ENCODE data around the gene SPTY2D1.
A peak's percentile ranks its signal among the peaks of the same experiment; 100 is the strongest.
"Not testable (repeated sequence)": the region's sequence is repeated elsewhere in the genome, so short reads cannot be mapped to it uniquely, and the experiment has no call there.

SPTY2D1 gene

DNA sequence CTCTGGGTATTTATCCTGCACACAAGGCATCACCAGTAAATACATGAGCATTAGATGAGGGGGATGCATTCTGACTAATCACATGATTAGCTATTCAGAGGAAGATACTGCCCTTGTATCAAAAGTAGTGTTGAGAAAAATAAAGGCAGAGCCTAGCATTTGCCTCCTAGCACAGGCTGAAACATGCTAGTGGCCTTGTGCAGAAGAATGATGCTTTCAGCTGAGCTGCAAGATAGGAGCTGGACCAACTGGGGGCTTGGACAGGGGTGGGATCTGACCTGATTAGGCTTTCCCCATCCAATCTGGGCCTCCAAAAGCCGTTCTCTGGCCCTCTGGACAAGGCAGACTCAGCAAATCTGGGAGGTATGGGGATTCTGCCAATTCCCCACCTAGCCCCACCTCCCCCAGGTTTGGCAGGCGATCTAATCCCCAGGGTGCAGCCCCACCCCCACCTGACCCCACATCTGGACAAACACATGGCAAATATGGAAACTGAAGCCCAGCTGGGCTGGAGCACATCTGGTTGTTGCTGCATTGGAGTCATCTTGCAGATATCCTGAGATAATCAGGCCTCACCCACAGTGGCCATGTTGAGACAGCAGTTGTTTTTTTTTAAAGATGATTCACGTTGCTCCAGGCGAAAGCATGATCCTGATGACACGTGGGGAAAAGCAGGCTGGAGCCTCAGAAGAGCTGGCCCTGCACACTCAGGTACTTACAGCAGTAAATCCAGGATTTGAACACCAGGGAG lies 39.0 kb downstream of the SPTY2D1 start:
- H3K27me3 ChIP-seq (ENCODE audit: insufficient read depth, insufficient read length) = no peaks in the 10 kb centered on the region
- no peaks in the 10 kb centered on the region for H3K4me1 ChIP-seq (ENCODE audit: insufficient read depth, insufficient read length)
- no peak overlapping the region for H3K4me3 ChIP-seq (ENCODE audit: insufficient read length, low read depth)
- peaks cover 20% of the 10 kb centered on the region for H3K36me3 ChIP-seq (ENCODE audit: insufficient read depth, insufficient read length, low read length)
- no peak for DNase-seq (ENCODE audit: low read depth, low spot score)
- TF ChIP-seq YY1 (IDR thresholded peaks at IDR 0.05; ENCODE audit: insufficient read depth, insufficient read length) = no peak
- TF ChIP-seq ZNF274 (IDR thresholded peaks at IDR 0.05; ENCODE audit: low read depth, low read length) = no peak
- TF ChIP-seq SUZ12 (IDR thresholded peaks at IDR 0.05; ENCODE audit: extremely low read depth, insufficient read depth, insufficient read length) = no peak
- no peak overlapping the region for H3K9ac ChIP-seq (ENCODE audit: insufficient read length, low read depth)
- no peaks in the 10 kb centered on the region for H3K9me3 ChIP-seq (ENCODE audit: insufficient read depth, low read length)

DNA sequence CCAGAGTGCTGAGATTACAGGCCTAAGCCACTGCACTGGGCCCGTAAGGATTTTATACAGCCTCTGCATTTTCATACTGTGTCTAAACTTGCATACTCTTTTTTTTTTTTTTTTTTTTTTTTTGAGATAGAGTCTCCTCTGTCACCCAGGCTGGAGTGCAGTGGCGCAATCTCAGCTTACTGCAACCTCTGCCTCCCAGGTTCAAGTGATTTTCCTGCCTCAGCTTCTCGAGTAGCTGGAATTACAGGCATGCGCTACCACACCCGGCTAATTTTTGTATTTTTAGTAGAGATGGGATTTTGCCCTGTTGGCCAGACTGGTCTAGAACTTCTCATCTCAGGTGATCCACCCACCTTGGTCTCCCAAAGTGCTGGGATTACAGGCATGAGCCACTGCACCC lies 40.1 kb downstream of the SPTY2D1 start:
- H3K9ac ChIP-seq (ENCODE audit: insufficient read length, low read depth); H3K27me3 ChIP-seq (ENCODE audit: insufficient read depth, insufficient read length); H3K4me1 ChIP-seq (ENCODE audit: insufficient read depth, insufficient read length); H3K4me3 ChIP-seq (ENCODE audit: insufficient read length, low read depth); H3K9me3 ChIP-seq (ENCODE audit: insufficient read depth, low read length); DNase-seq (ENCODE audit: low read depth, low spot score): not testable (repeated sequence)
- peaks cover 20% of the 10 kb centered on the region for H3K36me3 ChIP-seq (ENCODE audit: insufficient read depth, insufficient read length, low read length)

DNA sequence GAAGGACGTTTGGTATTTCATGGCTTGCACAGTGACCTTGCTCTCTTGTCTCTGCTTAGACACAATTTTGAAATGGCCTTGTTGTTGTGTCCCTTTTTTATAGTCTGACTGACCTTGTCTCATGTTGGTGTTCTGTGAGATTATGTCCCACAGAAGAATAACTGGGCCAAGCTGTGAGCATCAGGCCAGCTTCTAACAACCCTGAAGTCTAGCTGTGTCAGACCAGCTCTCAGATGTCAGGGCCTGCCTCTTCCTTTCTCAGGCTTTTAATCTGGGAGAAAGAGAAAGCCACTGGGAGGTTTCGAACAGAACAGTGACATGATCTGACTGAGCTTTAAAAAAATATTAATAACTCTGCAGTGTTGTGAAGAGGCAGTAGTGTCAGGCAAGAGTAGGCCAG lies 43.6 kb downstream of the SPTY2D1 start:
- no peak for TF ChIP-seq ZNF274 (IDR thresholded peaks at IDR 0.05; ENCODE audit: low read depth, low read length)
- no peak for TF ChIP-seq SUZ12 (IDR thresholded peaks at IDR 0.05; ENCODE audit: extremely low read depth, insufficient read depth, insufficient read length)
- no peak for TF ChIP-seq YY1 (IDR thresholded peaks at IDR 0.05; ENCODE audit: insufficient read depth, insufficient read length)
- Histone ChIP-seq H3K4me3 (ENCODE audit: insufficient read length, low read depth) (no peak overlapping the region), H3K27me3 (ENCODE audit: insufficient read depth, insufficient read length) (no peaks in the 10 kb centered on the region), H3K36me3 (ENCODE audit: insufficient read depth, insufficient read length, low read length) (peaks cover 7% of the 10 kb centered on the region), H3K9me3 (ENCODE audit: insufficient read depth, low read length) (no peaks in the 10 kb centered on the region), H3K4me1 (ENCODE audit: insufficient read depth, insufficient read length) (no peaks in the 10 kb centered on the region), H3K9ac (ENCODE audit: insufficient read length, low read depth) (no peak overlapping the region)
- no peak for DNase-seq (ENCODE audit: low read depth, low spot score)

DNA sequence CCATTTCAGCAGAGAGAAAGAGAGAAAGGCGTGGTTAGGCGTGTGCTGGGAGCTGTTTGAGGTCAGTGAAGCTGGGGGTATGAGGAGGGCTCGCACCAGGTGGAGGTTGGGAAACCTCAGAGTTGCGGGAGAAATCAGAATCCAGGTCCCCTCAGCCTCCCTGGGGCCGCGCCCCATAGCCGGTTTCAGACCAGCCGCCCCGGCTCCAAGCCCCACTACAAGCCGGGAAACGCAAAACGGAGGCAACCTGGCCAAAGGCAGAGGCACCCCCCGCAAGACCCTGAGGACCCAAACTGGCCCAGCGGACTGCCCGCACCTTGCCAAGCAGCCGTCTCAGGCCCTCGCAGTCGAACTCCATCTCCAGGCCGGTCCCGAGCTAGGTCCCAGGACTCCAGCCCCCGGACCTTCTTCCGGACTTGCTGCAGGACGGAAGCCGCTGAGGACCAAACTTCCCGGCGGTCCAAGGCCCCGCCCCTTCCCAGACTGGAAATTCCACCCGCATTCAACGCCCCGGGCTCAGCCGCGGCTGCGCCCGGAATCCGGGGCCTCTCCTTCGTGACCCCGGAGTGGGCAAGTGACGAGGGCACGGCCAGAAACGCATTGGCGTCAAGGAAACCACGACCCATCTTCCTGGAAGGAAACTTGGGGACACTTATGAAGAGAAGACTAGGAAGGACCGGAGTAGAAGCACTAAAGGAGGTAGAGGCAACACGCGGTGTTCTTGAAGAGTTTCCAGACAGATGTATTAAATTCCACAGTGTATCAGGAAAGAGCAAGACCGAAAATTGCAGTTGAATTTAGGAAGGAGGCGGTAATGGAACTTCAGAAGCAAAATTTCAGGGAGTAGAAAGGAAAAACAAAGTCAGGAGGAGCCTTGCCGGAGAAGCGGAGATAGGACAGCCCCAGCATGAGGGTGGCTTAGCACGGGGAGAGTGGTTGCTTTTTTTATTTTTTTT lies 45.6 kb downstream of the SPTY2D1 start, which contains the start of gene UEVLD:
TSS of gene UEVLD (minus strand) at position 438 of the 956 bp plus-strand sequence. CDS start at position 358, 80 bp downstream.
- H3K9ac ChIP-seq (ENCODE audit: insufficient read length, low read depth) = peak within 1 kb of the TSS; percentile 82
- no peaks in the 10 kb centered on the region for H3K27me3 ChIP-seq (ENCODE audit: insufficient read depth, insufficient read length)
- peak within 1 kb of the TSS; percentile 91 for H3K4me3 ChIP-seq (ENCODE audit: insufficient read length, low read depth)
- peak; percentile 66 for DNase-seq (ENCODE audit: low read depth, low spot score)
- H3K4me1 ChIP-seq (ENCODE audit: insufficient read depth, insufficient read length) = no peaks in the 10 kb centered on the region
- H3K9me3 ChIP-seq (ENCODE audit: insufficient read depth, low read length) = no peaks in the 10 kb centered on the region
- TF ChIP-seq ZNF274 (IDR thresholded peaks at IDR 0.05; ENCODE audit: low read depth, low read length) (no peak), SUZ12 (IDR thresholded peaks at IDR 0.05; ENCODE audit: extremely low read depth, insufficient read depth, insufficient read length) (no peak), YY1 (IDR thresholded peaks at IDR 0.05; ENCODE audit: insufficient read depth, insufficient read length) (no peak)
- H3K36me3 ChIP-seq (ENCODE audit: insufficient read depth, insufficient read length, low read length) = no peaks in the 10 kb centered on the region

DNA sequence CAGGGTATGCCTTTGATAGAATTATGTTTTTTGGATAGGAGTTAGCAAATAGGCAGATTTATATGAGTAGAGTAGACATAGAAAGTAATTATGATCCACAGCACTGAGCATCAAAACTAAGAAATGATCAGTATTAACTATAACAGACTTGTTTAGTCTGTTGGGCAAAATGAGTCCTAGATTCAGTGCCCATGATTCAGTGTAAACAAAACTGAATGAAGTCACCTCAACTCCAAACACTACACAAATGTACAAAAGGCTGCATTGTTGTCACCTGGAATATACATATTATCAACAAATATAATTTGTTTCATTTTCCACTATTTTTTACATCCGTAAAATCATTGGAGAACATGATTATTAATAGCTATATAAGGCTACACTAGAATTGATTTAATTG lies 52.3 kb downstream of the SPTY2D1 start:
- no peaks in the 10 kb centered on the region for H3K4me1 ChIP-seq (ENCODE audit: insufficient read depth, insufficient read length)
- TF ChIP-seq SUZ12 (IDR thresholded peaks at IDR 0.05; ENCODE audit: extremely low read depth, insufficient read depth, insufficient read length) (no peak), YY1 (IDR thresholded peaks at IDR 0.05; ENCODE audit: insufficient read depth, insufficient read length) (no peak), ZNF274 (IDR thresholded peaks at IDR 0.05; ENCODE audit: low read depth, low read length) (no peak)
- no peaks in the 10 kb centered on the region for H3K9me3 ChIP-seq (ENCODE audit: insufficient read depth, low read length)
- H3K4me3 ChIP-seq (ENCODE audit: insufficient read length, low read depth) = no peak overlapping the region
- H3K27me3 ChIP-seq (ENCODE audit: insufficient read depth, insufficient read length) = no peaks in the 10 kb centered on the region
- no peak for DNase-seq (ENCODE audit: low read depth, low spot score)
- no peak overlapping the region for H3K9ac ChIP-seq (ENCODE audit: insufficient read length, low read depth)
- H3K36me3 ChIP-seq (ENCODE audit: insufficient read depth, insufficient read length, low read length) = peaks cover 8% of the 10 kb centered on the region

DNA sequence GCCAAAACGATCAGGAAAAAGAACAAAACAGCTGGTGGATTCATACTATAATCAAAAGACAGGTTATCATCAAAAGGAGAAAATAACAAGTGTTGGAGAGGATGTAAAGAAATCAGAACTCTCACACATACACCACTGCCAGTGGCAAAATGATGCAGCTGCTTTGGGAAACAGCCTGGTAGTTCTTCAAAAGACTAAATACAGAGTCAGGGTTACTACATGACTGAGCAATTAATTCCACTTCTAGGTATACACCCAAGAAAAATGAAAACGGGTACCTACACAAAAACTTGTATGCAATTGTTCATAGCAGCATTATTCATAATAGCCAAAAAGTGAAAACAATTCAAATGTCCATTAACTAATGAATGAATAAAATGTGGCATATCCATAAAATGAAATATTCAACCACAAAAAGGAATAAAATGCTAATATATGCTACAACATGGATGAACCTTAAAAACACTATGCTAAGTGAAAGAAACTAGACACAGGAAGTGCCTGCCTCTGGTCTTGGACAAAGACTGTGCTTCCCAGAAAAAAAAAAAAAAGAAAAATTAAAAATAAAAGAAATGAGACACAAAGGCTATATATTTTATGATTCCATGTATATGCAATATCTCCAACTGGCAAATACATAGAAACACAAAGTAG lies 53.9 kb downstream of the SPTY2D1 start:
- H3K27me3 ChIP-seq (ENCODE audit: insufficient read depth, insufficient read length) = no peaks in the 10 kb centered on the region
- TF ChIP-seq YY1 (IDR thresholded peaks at IDR 0.05; ENCODE audit: insufficient read depth, insufficient read length) (no peak), ZNF274 (IDR thresholded peaks at IDR 0.05; ENCODE audit: low read depth, low read length) (no peak), SUZ12 (IDR thresholded peaks at IDR 0.05; ENCODE audit: extremely low read depth, insufficient read depth, insufficient read length) (no peak)
- DNase-seq (ENCODE audit: low read depth, low spot score) = no peak
- H3K36me3 ChIP-seq (ENCODE audit: insufficient read depth, insufficient read length, low read length) = peaks cover 9% of the 10 kb centered on the region
- no peaks in the 10 kb centered on the region for H3K4me1 ChIP-seq (ENCODE audit: insufficient read depth, insufficient read length)
- no peak overlapping the region for H3K9ac ChIP-seq (ENCODE audit: insufficient read length, low read depth)
- H3K4me3 ChIP-seq (ENCODE audit: insufficient read length, low read depth) = no peak overlapping the region
- no peaks in the 10 kb centered on the region for H3K9me3 ChIP-seq (ENCODE audit: insufficient read depth, low read length)

Data from NT2/D1 (cell line).